Progenitor cell of endocrine pancreas (in vitro differentiated cells): ENCODE data around the gene TRIM56. TPM values are rescaled to one million over a fixed set of nuclear protein-coding genes. Genes with fewer than 3 reads are reported as not detected.
"Not testable (repeated sequence)": the region's sequence is repeated elsewhere in the genome, so short reads cannot be mapped to it uniquely, and the experiment has no call there.

Experiments used
- DNase-seq: peaks from one replicate; pipeline ENCODE4 v3.0.0; 2021; ENCODE audit warnings: low spot score; ENCODE audit not compliant: unreplicated experiment
- H3K27ac Mint-ChIP-seq: 2 replicates; pipeline ENCODE4 v1.8.0; 2021; ENCODE audit warnings: mild to moderate bottlenecking, moderate library complexity, mixed read lengths
- H3K27me3 Mint-ChIP-seq: 2 replicates; pipeline ENCODE4 v1.8.0; 2021; ENCODE audit warnings: mixed read lengths
- H3K36me3 Mint-ChIP-seq: 2 replicates; pipeline ENCODE4 v1.8.0; 2022; ENCODE audit warnings: mixed read lengths; ENCODE audit not compliant: insufficient read depth
- H3K4me1 Mint-ChIP-seq: 2 replicates; pipeline ENCODE4 v1.8.0; 2021; ENCODE audit warnings: low read depth, mixed read lengths
- H3K4me3 Mint-ChIP-seq: 2 replicates; pipeline ENCODE4 v1.8.0; 2021; ENCODE audit warnings: low read depth, mild to moderate bottlenecking, moderate library complexity, mixed read lengths
- H3K9me3 Mint-ChIP-seq: 2 replicates; pipeline ENCODE4 v1.8.0; 2021; ENCODE audit warnings: low read depth, mixed read lengths
- total RNA-seq: library from RNA; stranded (reverse); gene quantifications from 2 replicates; pipeline ENCODE4 v1.2.1, GENCODE V29; 2021
- TF ChIP-seq, protein P1 (sequence below): fragments of 200-600 bp; sonication (generic); IDR thresholded peaks from one replicate; pipeline ENCODE4 v1.5.0; 2021; ENCODE audit warnings: antibody characterized with exemption, mild to moderate bottlenecking; ENCODE audit not compliant: unreplicated experiment

TRIM56 gene
- total RNA-seq, 1 donor from 2014 or later: 19.3 TPM

DNA sequence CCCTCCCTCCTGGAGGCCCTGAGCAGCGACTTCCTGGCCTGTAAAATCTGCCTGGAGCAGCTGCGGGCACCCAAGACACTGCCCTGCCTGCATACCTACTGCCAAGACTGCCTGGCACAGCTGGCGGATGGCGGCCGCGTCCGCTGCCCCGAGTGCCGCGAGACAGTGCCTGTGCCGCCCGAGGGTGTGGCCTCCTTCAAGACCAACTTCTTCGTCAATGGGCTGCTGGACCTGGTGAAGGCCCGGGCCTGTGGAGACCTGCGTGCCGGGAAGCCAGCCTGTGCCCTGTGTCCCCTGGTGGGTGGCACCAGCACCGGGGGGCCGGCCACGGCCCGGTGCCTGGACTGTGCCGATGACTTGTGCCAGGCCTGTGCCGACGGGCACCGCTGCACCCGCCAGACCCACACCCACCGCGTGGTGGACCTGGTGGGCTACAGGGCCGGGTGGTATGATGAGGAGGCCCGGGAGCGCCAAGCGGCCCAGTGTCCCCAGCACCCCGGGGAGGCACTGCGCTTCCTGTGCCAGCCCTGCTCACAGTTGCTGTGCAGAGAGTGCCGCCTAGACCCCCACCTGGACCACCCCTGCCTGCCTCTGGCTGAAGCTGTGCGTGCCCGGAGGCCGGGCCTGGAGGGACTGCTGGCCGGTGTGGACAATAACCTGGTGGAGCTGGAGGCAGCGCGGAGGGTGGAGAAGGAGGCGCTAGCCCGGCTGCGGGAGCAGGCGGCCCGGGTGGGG is 2.2 kb downstream of the TRIM56 start:
- Mint-ChIP-seq H3K4me1 (peaks cover 5% of the 10 kb centered on the region), H3K9me3 (peaks cover 3% of the 10 kb centered on the region), H3K4me3 (no peak overlapping the region), H3K27me3 (no peaks in the 10 kb centered on the region), H3K27ac (no peak overlapping the region), H3K36me3 (peaks cover 20% of the 10 kb centered on the region)
- DNase-seq: no peak
- TF ChIP-seq, protein P1, sequence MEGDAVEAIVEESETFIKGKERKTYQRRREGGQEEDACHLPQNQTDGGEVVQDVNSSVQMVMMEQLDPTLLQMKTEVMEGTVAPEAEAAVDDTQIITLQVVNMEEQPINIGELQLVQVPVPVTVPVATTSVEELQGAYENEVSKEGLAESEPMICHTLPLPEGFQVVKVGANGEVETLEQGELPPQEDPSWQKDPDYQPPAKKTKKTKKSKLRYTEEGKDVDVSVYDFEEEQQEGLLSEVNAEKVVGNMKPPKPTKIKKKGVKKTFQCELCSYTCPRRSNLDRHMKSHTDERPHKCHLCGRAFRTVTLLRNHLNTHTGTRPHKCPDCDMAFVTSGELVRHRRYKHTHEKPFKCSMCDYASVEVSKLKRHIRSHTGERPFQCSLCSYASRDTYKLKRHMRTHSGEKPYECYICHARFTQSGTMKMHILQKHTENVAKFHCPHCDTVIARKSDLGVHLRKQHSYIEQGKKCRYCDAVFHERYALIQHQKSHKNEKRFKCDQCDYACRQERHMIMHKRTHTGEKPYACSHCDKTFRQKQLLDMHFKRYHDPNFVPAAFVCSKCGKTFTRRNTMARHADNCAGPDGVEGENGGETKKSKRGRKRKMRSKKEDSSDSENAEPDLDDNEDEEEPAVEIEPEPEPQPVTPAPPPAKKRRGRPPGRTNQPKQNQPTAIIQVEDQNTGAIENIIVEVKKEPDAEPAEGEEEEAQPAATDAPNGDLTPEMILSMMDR: no peak

DNA sequence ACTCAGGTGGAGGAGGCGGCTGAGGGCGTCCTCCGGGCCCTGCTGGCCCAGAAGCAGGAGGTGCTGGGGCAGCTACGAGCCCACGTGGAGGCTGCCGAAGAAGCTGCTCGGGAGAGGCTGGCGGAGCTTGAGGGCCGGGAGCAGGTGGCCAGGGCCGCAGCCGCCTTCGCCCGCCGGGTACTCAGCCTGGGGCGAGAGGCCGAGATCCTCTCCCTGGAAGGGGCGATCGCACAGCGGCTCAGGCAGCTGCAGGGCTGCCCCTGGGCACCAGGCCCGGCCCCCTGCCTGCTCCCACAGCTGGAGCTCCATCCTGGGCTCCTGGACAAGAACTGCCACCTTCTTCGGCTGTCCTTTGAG is 2.8 kb downstream of the TRIM56 start:
- Mint-ChIP-seq H3K27me3 (no peaks in the 10 kb centered on the region), H3K4me3 (no peak overlapping the region), H3K27ac (no peak overlapping the region), H3K9me3 (peaks cover 3% of the 10 kb centered on the region), H3K36me3 (peaks cover 21% of the 10 kb centered on the region), H3K4me1 (peaks cover 5% of the 10 kb centered on the region)
- DNase-seq: no peak
- TF ChIP-seq, protein P1: no peak

DNA sequence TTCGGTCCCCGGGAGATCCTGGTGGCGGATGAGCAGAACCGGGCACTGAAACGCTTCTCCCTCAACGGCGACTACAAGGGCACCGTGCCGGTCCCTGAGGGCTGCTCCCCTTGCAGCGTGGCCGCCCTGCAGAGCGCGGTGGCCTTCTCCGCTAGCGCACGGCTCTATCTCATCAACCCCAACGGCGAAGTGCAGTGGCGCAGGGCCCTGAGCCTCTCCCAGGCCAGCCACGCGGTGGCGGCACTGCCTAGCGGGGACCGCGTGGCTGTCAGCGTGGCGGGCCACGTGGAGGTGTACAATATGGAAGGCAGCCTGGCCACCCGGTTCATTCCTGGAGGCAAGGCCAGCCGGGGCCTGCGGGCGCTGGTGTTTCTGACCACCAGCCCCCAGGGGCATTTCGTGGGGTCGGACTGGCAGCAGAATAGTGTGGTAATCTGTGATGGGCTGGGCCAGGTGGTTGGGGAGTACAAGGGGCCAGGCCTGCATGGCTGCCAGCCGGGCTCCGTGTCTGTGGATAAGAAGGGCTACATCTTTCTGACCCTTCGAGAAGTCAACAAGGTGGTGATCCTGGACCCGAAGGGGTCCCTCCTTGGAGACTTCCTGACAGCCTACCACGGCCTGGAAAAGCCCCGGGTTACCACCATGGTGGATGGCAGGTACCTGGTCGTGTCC is 3.7 kb downstream of the TRIM56 start:
- H3K4me3 Mint-ChIP-seq: no peak overlapping the region
- H3K27ac Mint-ChIP-seq: no peak overlapping the region
- peaks cover 3% of the 10 kb centered on the region for H3K9me3 Mint-ChIP-seq
- H3K36me3 Mint-ChIP-seq: peaks cover 21% of the 10 kb centered on the region
- peaks cover 5% of the 10 kb centered on the region for H3K4me1 Mint-ChIP-seq
- TF ChIP-seq, protein P1: no peak
- H3K27me3 Mint-ChIP-seq: peaks cover 2% of the 10 kb centered on the region
- no peak for DNase-seq

DNA sequence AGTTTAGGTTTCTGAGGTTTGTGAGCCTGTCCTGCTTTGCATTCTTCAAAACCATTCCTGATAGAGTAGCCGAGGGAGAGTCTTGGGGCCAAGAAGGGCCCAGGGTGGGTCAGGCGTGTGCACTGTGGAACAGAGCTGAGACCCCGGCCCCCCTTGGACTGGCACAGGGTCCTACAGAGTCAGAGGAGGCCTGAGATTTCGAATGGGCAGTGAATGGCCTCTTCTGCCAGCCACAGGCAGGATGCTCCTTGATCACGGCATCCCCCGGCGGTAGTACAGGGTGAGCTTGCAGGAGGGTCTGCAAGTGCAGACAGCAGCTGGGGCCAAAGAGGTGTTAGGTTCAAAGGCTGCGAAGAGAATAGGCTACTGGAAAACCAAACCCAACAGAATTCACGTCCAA is 4.6 kb downstream of the TRIM56 start:
- TF ChIP-seq, protein P1: no peak
- DNase-seq: no peak
- Mint-ChIP-seq H3K9me3 (peaks cover 3% of the 10 kb centered on the region), H3K27me3 (peaks cover 4% of the 10 kb centered on the region), H3K4me1 (peaks cover 4% of the 10 kb centered on the region), H3K36me3 (peaks cover 21% of the 10 kb centered on the region), H3K27ac (no peak overlapping the region), H3K4me3 (no peak overlapping the region)

DNA sequence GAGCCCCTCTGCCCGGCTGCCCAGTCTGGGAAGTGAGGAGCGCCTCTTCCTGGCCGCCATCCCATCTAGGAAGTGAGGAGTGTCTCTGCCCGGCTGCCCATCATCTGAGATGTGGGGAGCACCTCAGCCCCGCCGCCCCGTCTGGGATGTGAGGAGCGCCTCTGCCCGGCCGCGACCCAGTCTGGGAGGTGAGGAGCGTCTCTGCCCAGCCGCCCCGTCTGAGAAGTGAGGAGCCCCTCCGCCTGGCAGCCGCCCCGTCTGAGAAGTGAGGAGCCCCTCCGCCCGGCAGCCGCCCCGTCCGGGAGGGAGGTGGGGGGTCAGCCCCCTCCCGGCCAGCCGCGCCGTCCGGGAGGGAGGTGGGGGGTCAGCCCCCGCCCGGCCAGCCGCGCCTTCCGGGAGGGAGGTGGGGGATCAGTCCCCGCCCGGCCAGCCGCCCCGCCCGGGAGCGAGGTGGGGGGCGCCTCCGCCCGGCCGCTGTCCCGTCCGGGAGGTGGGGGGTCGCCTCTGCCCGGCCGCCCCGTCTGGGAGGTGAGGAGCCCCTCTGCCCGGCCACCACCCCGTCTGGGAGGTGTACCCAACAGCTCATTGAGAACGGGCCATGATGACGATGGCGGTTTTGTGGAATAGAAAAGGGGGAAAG is 7.1 kb downstream of the TRIM56 start:
- H3K27me3 Mint-ChIP-seq: peaks cover 15% of the 10 kb centered on the region
- H3K4me1 Mint-ChIP-seq, H3K27ac Mint-ChIP-seq, H3K9me3 Mint-ChIP-seq, H3K4me3 Mint-ChIP-seq, DNase-seq: not testable (repeated sequence)
- H3K36me3 Mint-ChIP-seq: peaks cover 21% of the 10 kb centered on the region
